Kasumi-1 (cell line): ENCODE results near the gene SBK3.
A peak's percentile ranks its signal among the peaks of the same experiment; 100 is the strongest.
"Not testable (repeated sequence)": the region's sequence is repeated elsewhere in the genome, so short reads cannot be mapped to it uniquely, and the experiment has no call there.

Experiments
- DNase-seq, 2 experiments: peaks; one replicate each; lab custom pipeline; 2025; lab: John Stamatoyannopoulos, UW

SBK3 gene, protein sequence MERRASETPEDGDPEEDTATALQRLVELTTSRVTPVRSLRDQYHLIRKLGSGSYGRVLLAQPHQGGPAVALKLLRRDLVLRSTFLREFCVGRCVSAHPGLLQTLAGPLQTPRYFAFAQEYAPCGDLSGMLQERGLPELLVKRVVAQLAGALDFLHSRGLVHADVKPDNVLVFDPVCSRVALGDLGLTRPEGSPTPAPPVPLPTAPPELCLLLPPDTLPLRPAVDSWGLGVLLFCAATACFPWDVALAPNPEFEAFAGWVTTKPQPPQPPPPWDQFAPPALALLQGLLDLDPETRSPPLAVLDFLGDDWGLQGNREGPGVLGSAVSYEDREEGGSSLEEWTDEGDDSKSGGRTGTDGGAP

DNA sequence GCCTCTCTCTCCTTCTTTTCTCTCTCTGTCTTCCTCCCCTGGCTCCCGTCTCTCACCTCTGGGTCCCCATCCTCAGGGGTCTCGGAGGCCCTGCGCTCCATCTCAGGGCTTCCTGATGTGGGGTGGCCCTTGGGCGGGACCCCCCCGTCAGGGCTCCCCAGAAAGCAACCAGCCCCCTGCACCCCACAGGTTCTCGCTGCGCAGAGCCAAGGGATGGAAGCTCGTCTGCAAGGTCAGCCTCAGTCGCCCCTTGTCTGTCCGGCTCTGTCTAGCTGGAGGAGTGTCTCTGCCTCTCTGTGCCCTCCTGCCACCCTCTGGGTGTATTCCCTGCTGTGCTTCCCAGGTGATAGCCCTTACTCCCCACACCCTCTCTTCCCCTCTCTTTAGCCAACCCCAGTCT is at the start of gene SBK3:
SBK3 (minus strand) TSS at position 101 of the 400 bp plus-strand sequence; CDS start at position 101, 0 bp downstream.
- DNase-seq: no peak

GRCh38 chr19:55593096-55593772 is 47.9 kb upstream of the SBK3 start:
- no peak for DNase-seq

GRCh38 chr19:55592391-55593090 is 47.2 kb upstream of the SBK3 start:
- no peak for DNase-seq

GRCh38 chr19:55591555-55591954 is 46.2 kb upstream of the SBK3 start:
- DNase-seq: no peak

DNA sequence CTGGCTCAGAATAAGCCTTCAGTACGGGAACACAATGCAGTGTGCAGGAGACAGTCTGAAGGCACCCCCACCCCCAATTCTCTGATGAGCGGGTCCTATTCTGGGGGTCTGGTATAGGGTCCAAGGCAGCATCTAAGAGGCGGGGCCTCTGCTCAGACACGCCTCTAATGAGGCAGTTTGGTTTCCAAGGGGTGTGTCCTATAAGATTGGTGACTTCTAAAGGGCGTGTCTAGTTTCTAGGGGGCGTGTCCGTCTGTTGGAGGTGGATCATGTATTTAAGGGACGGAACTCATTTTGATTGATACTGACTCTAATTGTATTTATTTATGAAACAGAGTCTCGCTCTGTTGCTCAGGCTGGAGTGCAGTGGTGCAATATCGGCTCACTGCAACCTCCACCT is 45.3 kb upstream of the SBK3 start:
- DNase-seq: peak; percentile 13 to 30

- DNase-seq: no peak
These were observed 44.8 kb upstream of the SBK3 start for GRCh38 chr19:55590109-55590508.

GRCh38 chr19:55588738-55589137 is 43.4 kb upstream of the SBK3 start:
- no peak for DNase-seq

DNA sequence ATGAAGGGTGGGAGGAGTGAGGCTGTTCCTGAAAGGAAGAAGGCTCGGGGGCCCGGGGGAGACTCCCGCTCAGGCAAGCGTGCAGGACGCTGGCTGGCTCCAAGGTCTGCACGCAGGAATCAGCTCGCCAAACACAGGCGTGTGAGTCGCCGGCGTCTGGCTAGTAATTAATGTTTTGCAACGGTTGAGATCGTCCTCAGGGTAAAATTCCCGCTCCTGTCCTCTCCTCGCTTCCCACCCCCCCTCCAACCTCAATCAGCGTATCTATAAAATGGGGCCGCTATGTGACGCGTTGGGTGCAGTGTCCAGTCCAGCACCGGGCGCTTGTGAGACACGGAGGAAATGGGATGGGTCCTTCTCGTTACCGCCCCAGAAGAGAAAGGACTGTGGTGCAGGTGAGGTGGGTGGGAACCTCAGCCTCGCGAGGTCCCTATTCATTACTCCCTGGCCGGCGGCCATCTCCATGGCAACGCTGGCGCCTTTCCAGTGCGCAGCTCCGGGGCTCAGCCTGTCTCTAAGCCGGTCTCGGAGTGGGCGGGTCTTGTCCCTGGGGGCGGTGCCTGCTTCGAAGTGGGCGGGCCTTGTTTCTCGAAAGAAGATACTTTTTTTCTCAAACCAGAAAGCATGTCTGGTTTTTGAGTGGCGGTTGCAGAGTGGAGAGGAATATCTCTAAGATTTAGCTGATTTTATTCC is 41.8 kb upstream of the SBK3 start:
- peak; percentile 71 to 78 for DNase-seq

- no peak for DNase-seq
These were observed 40.5 kb upstream of the SBK3 start for GRCh38 chr19:55585658-55586339.

GRCh38 chr19:55584871-55585270 is 39.5 kb upstream of the SBK3 start:
- no peak for DNase-seq

GRCh38 chr19:55583897-55584296 is 38.6 kb upstream of the SBK3 start:
- not testable (repeated sequence) for DNase-seq

DNA sequence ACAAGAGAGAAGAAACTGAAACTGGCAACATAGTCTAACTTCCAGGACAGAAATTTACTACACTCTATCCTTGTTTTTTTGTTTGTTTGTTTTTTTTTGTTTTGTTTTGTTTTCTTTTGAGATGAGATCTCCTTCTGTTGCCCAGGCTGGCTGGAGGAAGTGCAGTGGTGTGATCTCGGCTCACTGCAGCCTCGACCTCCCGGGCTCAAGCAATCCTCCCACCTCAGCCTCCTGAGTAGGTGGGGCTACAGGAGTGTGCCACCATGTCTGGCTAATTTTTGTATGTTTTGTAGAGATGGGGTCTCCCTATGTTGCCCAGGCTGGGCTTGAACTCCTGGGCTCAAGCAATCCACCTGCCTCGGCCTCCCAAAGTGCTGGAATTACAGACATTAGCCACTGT is 36.9 kb upstream of the SBK3 start:
- DNase-seq: not testable (repeated sequence)

- DNase-seq: no peak
These were observed 36.5 kb upstream of the SBK3 start for GRCh38 chr19:55581823-55582223.

GRCh38 chr19:55581145-55581822 is 35.9 kb upstream of the SBK3 start:
- DNase-seq: no peak

DNA sequence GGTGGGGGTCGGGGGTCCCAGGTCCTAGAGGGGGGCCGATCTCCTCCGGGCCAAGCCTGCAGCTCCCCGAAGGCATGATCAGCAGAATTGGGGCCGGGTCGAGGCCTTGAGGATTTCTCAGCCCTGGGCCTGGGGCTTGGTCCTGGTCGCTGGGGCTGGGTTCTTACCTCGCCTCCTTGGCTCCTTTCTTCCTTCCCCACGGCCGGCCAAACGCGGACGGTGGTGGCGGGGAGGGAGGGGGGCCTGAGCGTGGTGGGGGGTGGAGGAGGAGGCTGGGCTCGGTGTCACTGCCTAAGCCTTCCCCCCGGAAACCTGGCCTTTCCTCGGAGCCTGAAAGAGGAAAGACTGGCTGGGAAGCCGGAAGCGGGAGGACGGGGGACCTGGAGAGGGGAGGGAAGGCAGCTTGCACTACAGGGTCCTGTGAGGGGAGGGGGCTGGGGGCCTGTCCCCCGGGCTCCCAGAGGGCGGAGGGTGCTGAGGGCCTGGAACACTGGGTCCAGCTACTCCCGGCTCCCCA is 35.3 kb upstream of the SBK3 start, which contains the start of gene ZNF579:
ZNF579 (minus strand) TSS at position 221 of the 517 bp plus-strand sequence. CDS start 1,209 bp downstream, outside the sequence.
- peak; percentile 81 to 86 for DNase-seq

GRCh38 chr19:55579766-55580621 is 34.7 kb upstream of the SBK3 start:
- DNase-seq: peak; percentile 33 to 41

GRCh38 chr19:55578761-55579747 is 33.7 kb upstream of the SBK3 start:
- DNase-seq: no peak

DNA sequence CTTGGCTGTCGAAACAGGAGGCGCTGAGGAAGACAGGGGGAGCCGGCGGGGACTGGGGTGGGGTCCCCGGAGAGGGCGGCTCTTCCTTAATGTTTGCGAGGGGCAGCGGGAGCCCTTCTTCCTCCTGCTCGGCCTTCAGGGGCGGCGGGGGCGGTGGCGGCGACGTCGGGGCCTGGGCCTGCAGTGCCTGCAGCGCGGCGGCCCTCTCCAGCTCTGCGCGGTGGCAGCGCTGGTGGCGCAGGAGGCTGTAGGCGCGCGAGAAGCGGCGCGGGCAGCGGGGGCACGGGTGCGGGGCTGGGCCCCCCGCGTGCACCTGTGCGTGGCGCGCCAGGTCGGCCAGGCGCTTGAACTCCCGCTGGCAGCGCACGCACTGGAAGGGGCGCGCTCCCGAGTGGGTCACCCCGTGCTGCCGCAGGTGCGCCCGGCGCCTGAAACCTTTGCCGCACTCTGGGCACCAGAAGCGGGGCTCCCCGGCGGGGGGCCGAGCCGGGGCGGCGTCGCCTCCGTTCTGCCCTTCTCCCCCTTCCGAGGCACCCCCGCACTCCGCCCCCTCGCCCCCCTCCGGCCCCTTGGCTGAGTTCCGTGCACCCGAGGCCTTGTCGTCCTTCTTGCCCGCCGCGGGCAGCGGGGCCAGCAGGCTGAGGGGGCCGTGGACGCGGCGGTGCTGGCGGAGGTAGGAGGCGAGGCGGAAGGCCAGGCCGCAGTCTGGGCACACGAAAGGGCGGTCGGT is 32.9 kb upstream of the SBK3 start:
- DNase-seq: no peak
